Hindlimb muscle (tissue), 1 donor: Measurements from ENCODE around the gene FOXR2. TPM values are rescaled to one million over a fixed set of nuclear protein-coding genes. Genes with fewer than 3 reads are reported as not detected.

Source experiments
- DNase-seq: peaks from one replicate; pipeline ENCODE4 v3.0.0-alpha.2; 2013
- polyA plus RNA-seq: library from polyadenylated mRNA; unstranded; fragments of 120-200 nt; gene quantifications from one replicate; pipeline ENCODE4 v1.2.1, GENCODE V29; 2013; ENCODE audit not compliant: insufficient read length

FOXR2 gene, protein sequence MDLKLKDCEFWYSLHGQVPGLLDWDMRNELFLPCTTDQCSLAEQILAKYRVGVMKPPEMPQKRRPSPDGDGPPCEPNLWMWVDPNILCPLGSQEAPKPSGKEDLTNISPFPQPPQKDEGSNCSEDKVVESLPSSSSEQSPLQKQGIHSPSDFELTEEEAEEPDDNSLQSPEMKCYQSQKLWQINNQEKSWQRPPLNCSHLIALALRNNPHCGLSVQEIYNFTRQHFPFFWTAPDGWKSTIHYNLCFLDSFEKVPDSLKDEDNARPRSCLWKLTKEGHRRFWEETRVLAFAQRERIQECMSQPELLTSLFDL
- polyA plus RNA-seq: not detected

- DNase-seq: no peak
Measured at GRCh38 chrX:55623100-55623499, at the start of gene FOXR2. TSS of gene FOXR2 (plus strand) at chrX:55623400. CDS start at chrX:55623712, 312 bp downstream.

GRCh38 chrX:55579115-55579514 is 44.1 kb upstream of the FOXR2 start:
- no peak for DNase-seq

GRCh38 chrX:55582447-55582846 is 40.8 kb upstream of the FOXR2 start:
- DNase-seq: no peak

- no peak for DNase-seq
Measured at GRCh38 chrX:55593296-55593695, 29.9 kb upstream of the FOXR2 start.

DNA sequence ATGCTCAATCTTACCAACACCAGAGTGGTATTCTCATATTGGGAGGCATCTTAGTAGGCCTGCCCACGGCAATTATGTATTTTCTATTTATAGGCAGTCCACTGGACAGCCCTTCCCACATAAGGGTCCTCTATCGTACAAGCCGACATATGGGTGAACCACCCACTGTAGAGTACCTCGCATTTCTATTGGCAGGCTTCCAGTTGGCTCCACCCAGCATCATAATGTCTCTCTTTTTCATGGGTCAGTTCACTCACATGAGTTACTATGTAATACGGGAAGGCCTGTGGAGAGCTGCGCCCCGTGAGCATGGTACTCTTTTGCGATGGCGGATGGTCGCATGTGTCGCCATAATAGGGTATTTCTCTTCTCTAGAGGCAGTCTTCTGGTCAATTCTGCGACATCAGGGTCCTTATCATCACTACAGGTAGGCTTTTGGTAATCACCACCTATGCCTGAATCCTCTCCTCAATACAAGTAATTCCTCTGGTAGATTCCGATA is 29.4 kb upstream of the FOXR2 start:
- no peak for DNase-seq

GRCh38 chrX:55598333-55598732 is 24.9 kb upstream of the FOXR2 start:
- DNase-seq: no peak

DNA sequence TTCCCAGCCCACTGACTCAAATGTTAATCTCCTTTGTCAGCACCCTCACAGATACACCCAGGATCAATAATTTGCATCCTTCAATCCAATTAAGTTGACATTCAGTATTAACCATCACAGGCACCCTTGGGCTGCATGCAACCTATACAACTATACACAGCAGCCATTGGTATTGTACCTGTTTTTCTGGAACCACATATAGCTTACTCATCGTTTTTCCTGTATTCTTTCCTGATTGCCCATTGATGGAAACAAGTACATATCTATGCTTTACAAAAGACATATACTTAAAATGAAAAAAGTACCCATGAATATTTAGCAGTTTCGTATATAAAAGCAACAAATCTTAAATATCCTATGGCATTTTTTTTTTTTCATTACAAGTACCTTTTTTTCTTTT is 3.7 kb upstream of the FOXR2 start:
- DNase-seq: no peak

DNA sequence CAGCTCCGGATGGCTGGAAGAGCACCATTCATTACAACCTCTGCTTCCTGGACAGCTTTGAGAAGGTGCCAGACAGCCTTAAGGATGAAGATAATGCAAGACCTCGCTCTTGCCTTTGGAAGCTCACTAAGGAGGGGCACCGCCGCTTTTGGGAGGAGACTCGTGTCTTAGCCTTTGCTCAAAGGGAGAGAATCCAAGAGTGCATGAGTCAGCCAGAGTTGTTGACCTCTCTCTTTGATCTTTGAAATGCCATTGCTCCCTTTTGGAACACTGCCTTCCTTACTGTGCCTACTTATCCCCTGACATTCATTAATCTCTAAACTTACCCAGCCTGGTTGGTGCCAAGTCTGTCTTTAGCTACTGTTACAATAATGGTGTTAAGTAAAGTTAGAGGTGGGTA is 1.2 kb downstream of the FOXR2 start:
- DNase-seq: no peak

- no peak for DNase-seq
Measured at GRCh38 chrX:55636109-55636508, 12.9 kb downstream of the FOXR2 start.

DNA sequence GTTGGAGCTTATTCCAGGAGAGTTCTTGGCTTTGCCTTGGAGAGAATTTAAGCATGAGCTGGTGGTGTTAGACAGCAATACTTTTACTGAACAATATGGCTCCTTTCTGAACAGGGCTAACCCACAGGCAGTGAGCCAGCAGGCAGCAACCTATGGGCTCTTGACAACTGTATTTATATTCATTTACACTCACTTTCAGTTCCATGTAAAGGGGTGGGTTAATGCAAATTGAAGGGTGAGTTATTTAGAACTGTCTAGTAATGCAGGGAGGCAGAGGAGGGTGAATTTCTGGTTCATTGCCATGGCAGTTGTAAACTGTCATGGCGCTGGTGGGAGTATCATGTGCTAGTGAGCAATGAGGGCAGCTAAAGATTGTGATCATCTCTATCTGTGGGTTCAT is 15.7 kb downstream of the FOXR2 start:
- no peak for DNase-seq

DNA sequence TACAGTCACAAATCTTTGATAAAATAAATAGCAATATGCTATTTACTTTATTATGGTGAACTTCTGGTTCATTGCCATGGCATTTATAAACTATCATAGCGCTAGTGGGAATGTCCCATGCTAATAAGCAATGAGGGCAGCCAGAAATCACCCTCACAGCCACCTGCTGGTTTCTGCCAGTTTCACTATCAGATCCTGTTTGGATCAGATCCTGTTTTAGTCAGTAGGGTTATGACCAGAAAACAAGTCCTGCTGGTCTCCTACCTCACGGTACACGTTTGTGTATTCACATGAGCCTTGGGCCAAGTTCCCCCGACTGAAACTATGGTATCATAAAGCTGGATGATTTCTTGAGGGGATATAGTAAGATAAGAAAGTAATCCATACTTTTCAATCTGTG is 17.7 kb downstream of the FOXR2 start:
- DNase-seq: no peak

- no peak for DNase-seq
Measured at GRCh38 chrX:55648434-55648833, 25.2 kb downstream of the FOXR2 start.

GRCh38 chrX:55659931-55660330 is 36.7 kb downstream of the FOXR2 start:
- no peak for DNase-seq

- DNase-seq: no peak
Measured at GRCh38 chrX:55663584-55663983, 40.4 kb downstream of the FOXR2 start.

GRCh38 chrX:55668084-55668483 is 44.9 kb downstream of the FOXR2 start:
- no peak for DNase-seq

Other genes with a start within 250 kb of the FOXR2 start
- gene MAGEH1, start 171.3 kb upstream of the FOXR2 start, polyA plus RNA-seq: 35.8 TPM
- 3.5 TPM for gene USP51, start 133.6 kb upstream of the FOXR2 start, polyA plus RNA-seq
- 18.3 TPM for gene RRAGB, start 94.3 kb downstream of the FOXR2 start, polyA plus RNA-seq